Measurements from ENCODE around the gene SLC25A36. TPM values are rescaled to one million over a fixed set of nuclear protein-coding genes. Genes with fewer than 3 reads are reported as not detected.
A peak's percentile ranks its signal among the peaks of the same experiment; 100 is the strongest.
"Not testable (repeated sequence)": the region's sequence is repeated elsewhere in the genome, so short reads cannot be mapped to it uniquely, and the experiment has no call there.

SLC25A36 gene
- polyA plus RNA-seq, 3 donors, result 163 to 199 (median 199) TPM

GRCh38 chr3:140980663-140981062 is 39.0 kb downstream of the SLC25A36 start:
- DNase-seq (ENCODE audit: low read depth in 3 of 3, low spot score in 2 of 3), result no peak

GRCh38 chr3:140987792-140988191 is 46.2 kb downstream of the SLC25A36 start:
- DNase-seq (ENCODE audit: low read depth in 3 of 3, low spot score in 2 of 3), result not testable (repeated sequence)

- DNase-seq (ENCODE audit: low read depth in 3 of 3, low spot score in 2 of 3), result no peak
These were observed 52.7 kb downstream of the SLC25A36 start for GRCh38 chr3:140994316-140994715.

- not testable (repeated sequence) for DNase-seq (ENCODE audit: low read depth in 3 of 3, low spot score in 2 of 3)
These were observed 53.2 kb downstream of the SLC25A36 start for GRCh38 chr3:140994861-140995260.

- DNase-seq (ENCODE audit: low read depth in 3 of 3, low spot score in 2 of 3), result no peak
These were observed 54.2 kb downstream of the SLC25A36 start for GRCh38 chr3:140995881-140996280.

- DNase-seq (ENCODE audit: low read depth in 3 of 3, low spot score in 2 of 3), result peak; percentile 33 to 40 (median 37)
These were observed 58.5 kb downstream of the SLC25A36 start for GRCh38 chr3:141000027-141000663.

- no peak for DNase-seq (ENCODE audit: low read depth in 3 of 3, low spot score in 2 of 3)
These were observed 59.0 kb downstream of the SLC25A36 start for GRCh38 chr3:141000686-141001085.

GRCh38 chr3:141006344-141006743 is 64.7 kb downstream of the SLC25A36 start:
- DNase-seq (ENCODE audit: low read depth in 3 of 3, low spot score in 2 of 3), result no peak

- no peak for DNase-seq (ENCODE audit: low read depth in 3 of 3, low spot score in 2 of 3)
These were observed 67.9 kb downstream of the SLC25A36 start for GRCh38 chr3:141009496-141009895.

GRCh38 chr3:141011232-141011996 is 69.8 kb downstream of the SLC25A36 start:
- peak; percentile 38 to 63 (median 53) for DNase-seq (ENCODE audit: low read depth in 3 of 3, low spot score in 2 of 3)

GRCh38 chr3:141011997-141012262 is 70.3 kb downstream of the SLC25A36 start:
- DNase-seq (ENCODE audit: low read depth in 3 of 3, low spot score in 2 of 3), result no peak

- DNase-seq (ENCODE audit: low read depth in 3 of 3, low spot score in 2 of 3), result no peak
These were observed 70.9 kb downstream of the SLC25A36 start for GRCh38 chr3:141012571-141012970.

- DNase-seq (ENCODE audit: low read depth in 3 of 3, low spot score in 2 of 3), result no peak
These were observed 73.8 kb downstream of the SLC25A36 start for GRCh38 chr3:141015481-141015880.

- not testable (repeated sequence) for DNase-seq (ENCODE audit: low read depth in 3 of 3, low spot score in 2 of 3)
These were observed 76.0 kb downstream of the SLC25A36 start for GRCh38 chr3:141017366-141018322.

GRCh38 chr3:141019244-141019643 is 77.6 kb downstream of the SLC25A36 start:
- DNase-seq (ENCODE audit: low read depth in 3 of 3, low spot score in 2 of 3), result no peak

GRCh38 chr3:141020143-141020830 is 78.7 kb downstream of the SLC25A36 start:
- no peak for DNase-seq (ENCODE audit: low read depth in 3 of 3, low spot score in 2 of 3)

- no peak for DNase-seq (ENCODE audit: low read depth in 3 of 3, low spot score in 2 of 3)
These were observed 79.6 kb downstream of the SLC25A36 start for GRCh38 chr3:141021261-141021660.
